Lower leg skin (tissue), 3 donors: Measurements from ENCODE around the gene EXOC8.

ENCODE experiments used
- POLR2A ChIP-seq, 2 donors: fragments of 450-650 bp; IDR thresholded peaks; one replicate each; pipeline ENCODE4 v1.6.1; 2016 to 2017; ENCODE audit warnings: antibody characterized with exemption in 2 of 2, mild to moderate bottlenecking in 1 of 2, moderate library complexity in 1 of 2
- TF ChIP-seq, protein P1 (sequence below), 3 donors: fragments of 450-650 bp; IDR thresholded peaks; one replicate each; pipeline ENCODE4 v1.5.1; 2016; ENCODE audit warnings: antibody characterized with exemption in 3 of 3, mild to moderate bottlenecking in 3 of 3, moderate library complexity in 2 of 3

DNA sequence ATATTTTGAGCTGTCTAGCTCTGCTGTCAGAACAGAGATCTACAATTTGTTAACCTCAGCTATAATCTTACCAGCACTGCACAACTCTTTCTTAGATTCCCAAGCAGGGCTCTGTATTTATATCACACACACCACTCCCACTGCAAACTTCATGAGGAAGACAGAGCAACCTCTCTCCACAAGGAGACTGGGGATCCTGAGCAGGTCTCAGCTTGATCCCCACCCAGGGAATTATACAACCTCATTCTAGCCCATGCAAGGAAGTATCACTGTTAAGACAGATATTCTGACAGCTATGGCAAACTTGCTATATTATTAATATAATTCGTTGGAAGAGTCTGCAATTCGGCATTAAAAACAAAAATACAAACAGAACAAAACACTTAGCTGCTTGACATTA lies 44.1 kb upstream of the EXOC8 start:
- TF ChIP-seq, protein P1, sequence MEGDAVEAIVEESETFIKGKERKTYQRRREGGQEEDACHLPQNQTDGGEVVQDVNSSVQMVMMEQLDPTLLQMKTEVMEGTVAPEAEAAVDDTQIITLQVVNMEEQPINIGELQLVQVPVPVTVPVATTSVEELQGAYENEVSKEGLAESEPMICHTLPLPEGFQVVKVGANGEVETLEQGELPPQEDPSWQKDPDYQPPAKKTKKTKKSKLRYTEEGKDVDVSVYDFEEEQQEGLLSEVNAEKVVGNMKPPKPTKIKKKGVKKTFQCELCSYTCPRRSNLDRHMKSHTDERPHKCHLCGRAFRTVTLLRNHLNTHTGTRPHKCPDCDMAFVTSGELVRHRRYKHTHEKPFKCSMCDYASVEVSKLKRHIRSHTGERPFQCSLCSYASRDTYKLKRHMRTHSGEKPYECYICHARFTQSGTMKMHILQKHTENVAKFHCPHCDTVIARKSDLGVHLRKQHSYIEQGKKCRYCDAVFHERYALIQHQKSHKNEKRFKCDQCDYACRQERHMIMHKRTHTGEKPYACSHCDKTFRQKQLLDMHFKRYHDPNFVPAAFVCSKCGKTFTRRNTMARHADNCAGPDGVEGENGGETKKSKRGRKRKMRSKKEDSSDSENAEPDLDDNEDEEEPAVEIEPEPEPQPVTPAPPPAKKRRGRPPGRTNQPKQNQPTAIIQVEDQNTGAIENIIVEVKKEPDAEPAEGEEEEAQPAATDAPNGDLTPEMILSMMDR (IDR thresholded peaks at IDR 0.05): no peak
- TF ChIP-seq POLR2A (IDR thresholded peaks at IDR 0.05): no peak
